ENCODE data around the gene SMC3. TPM values are rescaled to one million over a fixed set of nuclear protein-coding genes. Genes with fewer than 3 reads are reported as not detected.

Gene SMC3
- total and polyA plus RNA-seq, 2 of the 13 experiments (the other 11 are each of a cell fraction or from before 2014, with no cell fraction given) = 11.7 to 48.0 TPM

- no peak for TF ChIP-seq NAIF1 (CRISPR knock-in tag; IDR thresholded peaks at IDR 0.05; ENCODE audit: borderline replicate concordance)
- no peak for TF ChIP-seq ZNF362 (CRISPR knock-in tag; IDR thresholded peaks at IDR 0.05; ENCODE audit: borderline replicate concordance)
- TF ChIP-seq ZNF3 (CRISPR knock-in tag; IDR thresholded peaks at IDR 0.05) = no peak
- TF ChIP-seq ZNF253 (CRISPR knock-in tag; IDR thresholded peaks at IDR 0.05; ENCODE audit: borderline replicate concordance) = no peak
- no peak for TF ChIP-seq ZNF878 (CRISPR knock-in tag; IDR thresholded peaks at IDR 0.05)
- no peak for TF ChIP-seq TAF15 (IDR thresholded peaks at IDR 0.05; ENCODE audit: low read depth, low read length, poor library complexity, severe bottlenecking)
- no peak for TF ChIP-seq KDM5A (IDR thresholded peaks at IDR 0.05; ENCODE audit: borderline replicate concordance, low read length)
- TF ChIP-seq EEA1 (CRISPR knock-in tag; IDR thresholded peaks at IDR 0.05; ENCODE audit: borderline replicate concordance) = no peak
- TF ChIP-seq ZNF264 (CRISPR knock-in tag; IDR thresholded peaks at IDR 0.05) = no peak
- TF ChIP-seq HOMEZ (CRISPR knock-in tag; IDR thresholded peaks at IDR 0.05; ENCODE audit: low read depth) = no peak
Measured at GRCh38 chr10:110634527-110635209, 67.2 kb downstream of the SMC3 start.

More at GRCh38 chr10:110634527-110635209, 67.2 kb downstream of the SMC3 start:
- ATAC-seq (no peak), FAIRE-seq (no peak), DNase-seq (ENCODE audit: low spot score) (no peak)
- Histone ChIP-seq H3K4me1 (ENCODE audit: insufficient read depth, low read length) (0 out of 2 replicates have a peak, but pooled peaks cover 6% of the 10 kb centered on the region), H3K4me2 (ENCODE audit: low read depth, low read length) (no peak overlapping the region), H3K79me2 (ENCODE audit: insufficient read depth, low read length) (no peaks in the 10 kb centered on the region), H4K20me1 (ENCODE audit: insufficient read depth, low read length) (no peaks in the 10 kb centered on the region), H3K27me3 (ENCODE audit: control insufficient read depth in 1 of 2, insufficient read depth in 2 of 2, low read length in 2 of 2) (peaks cover 0 to 9% of the 10 kb centered on the region in 2 experiments; a peak in 2 of 5 replicates), H3K9ac (ENCODE audit: insufficient read depth, low read depth, low read length) (no peak overlapping the region), H3K9me3 (ENCODE audit: low read length) (no peaks in the 10 kb centered on the region), H2AFZ (ENCODE audit: low read length) (no peak overlapping the region), H3K4me3 (replicated peaks in 1 of 3; ENCODE audit: insufficient read depth in 1 of 3, low read depth in 2 of 3, low read length in 3 of 3) (no peak overlapping the region), H3K27ac (ENCODE audit: extremely low read length, insufficient read depth, low read length) (no peak overlapping the region), H3K36me3 (replicated peaks in 1 of 2; ENCODE audit: control insufficient read depth in 1 of 2, insufficient read depth in 2 of 2, low read length in 2 of 2) (no peaks in the 10 kb centered on the region)
- in situ Hi-C loops (cut with HindIII; ENCODE audit: extremely low pct_ligation_motif_present, low pct_unique_long_range_greater_than_20kb) (no loop called here), intact Hi-C loops (cut with micrococcal nuclease; ENCODE audit: unreplicated experiment) (no loop called here)
- ChIA-PET CTCF (ENCODE audit: low intra/inter-chr PET ratio, low total read pairs) (no interaction called here), POLR2A (no interaction called here)
- 36% methylated on average over 8 of the region's 9 CpGs for WGBS (ENCODE audit: low lambda C conversion rate)
- BruUV-seq (replicated peaks) = no TSS peak
